HG02885 (cell line): ENCODE measurements around the gene ADCY9.
"Not testable (repeated sequence)": the region's sequence is repeated elsewhere in the genome, so short reads cannot be mapped to it uniquely, and the experiment has no call there.

Experiments
- ATAC-seq: cut with Tn5 transposase; IDR thresholded peaks from one replicate; pipeline ENCODE4 v1.9.1; 2021; ENCODE audit warnings: mild to moderate bottlenecking; ENCODE audit not compliant: unreplicated experiment, poor library complexity

ADCY9 gene

DNA sequence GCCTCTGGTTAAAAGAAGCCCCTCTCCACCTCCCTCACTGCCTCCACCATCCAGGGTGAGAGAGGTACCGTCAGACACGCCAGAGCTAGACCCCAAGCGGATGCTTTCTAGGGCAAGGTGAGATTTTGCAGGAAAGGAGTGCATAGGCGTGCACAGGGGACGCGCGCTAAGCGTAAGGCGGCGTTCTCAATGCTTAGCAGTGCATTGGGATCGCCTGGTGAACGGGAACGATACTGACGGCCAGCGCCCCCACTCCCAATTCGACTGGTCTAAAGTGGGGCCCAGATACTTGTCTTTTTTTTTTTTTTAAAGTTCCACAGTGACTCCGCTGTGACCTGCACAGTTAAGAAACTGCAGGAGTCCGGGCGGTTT, 177.8 kb downstream of the ADCY9 start:
- no peak for ATAC-seq

DNA sequence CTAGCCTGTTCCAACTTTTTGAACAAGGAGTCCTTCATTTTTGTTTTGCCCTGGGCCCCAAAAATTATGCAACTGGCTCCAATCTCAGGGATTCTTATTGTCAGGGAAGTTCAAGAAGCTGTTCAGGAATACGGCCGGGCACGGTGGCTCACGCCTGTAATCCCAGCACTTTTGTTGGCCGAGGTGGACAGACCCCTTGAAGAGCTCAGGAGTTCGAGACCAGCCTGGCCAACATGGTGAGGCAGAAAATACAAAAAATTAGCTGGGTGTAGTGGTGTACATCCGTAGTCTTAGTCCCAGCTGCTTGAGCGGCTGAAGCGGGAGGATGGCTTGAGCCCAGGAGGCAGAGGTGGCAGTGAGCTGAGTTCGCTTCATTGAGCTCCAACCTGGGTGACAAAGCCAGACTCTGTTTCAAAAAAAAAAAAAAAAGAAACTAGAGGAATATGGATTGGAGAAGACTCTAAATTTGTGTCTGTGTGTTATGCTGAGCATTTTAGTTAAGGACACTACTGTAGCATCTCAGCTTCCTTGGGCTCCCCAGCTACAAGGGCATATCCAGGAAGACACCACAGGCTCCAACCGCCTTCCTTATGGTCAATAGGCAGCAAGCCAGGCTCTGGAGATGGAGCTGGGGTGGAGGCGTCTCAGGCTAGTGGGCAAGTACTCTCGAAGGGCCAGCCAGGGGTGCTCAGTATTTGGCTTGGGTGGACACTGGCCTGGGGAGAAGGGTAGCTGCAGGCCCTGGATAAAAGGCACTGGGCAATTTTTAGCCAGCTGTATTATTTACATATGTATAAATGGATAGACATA, 179.0 kb downstream of the ADCY9 start:
- ATAC-seq = no peak

DNA sequence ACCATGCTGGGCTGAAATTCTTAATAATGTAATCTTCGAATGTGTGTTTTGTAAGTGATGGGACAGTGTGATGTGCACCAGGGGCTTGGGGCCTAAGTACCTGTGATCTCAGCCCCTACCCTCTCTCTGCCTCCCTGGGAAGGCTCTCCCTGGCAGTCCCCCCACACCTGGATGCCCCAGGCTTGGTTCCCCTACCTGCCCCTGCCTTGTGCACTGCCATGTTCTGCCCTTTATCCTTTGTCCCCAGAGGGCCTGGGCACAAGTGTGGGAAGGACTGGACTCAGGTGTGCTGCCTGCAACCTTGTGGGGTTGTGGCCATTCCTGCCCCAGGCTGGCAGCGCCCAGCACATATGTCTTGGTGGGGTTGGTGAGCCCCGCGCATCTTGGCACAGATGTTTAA, 180.3 kb downstream of the ADCY9 start:
- ATAC-seq = no peak

DNA sequence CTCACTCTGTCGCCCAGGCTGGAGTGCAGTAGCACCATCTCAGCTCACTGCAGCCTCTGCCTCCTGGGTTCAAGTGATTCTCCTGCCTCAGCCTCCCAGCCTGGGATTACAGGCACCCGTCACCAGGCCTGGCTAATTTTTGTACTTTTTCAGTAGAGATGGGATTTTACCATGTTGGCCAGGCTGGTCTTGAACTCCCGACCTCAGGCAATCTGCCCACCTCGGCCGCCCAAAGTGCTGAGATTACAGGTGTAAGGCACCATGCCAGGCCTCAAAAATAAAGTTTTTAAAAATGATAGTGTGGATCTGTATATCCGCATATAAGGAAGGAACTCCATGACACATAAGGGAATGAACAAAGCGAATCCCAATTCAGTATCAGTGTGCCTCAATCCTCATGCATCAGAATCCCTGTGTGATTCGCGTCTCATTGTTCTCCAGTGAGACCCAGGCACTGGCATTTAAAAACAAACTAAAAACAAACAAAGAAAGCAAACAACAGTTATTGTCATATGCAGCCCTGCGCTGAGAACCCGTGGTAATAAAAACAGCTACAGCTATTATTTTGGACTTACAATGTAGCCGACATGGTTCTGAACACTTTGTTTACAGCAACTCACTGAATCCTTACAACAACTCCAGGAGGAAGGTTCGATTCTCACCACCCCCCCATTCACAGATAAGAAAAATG, 181.6 kb downstream of the ADCY9 start:
- ATAC-seq = no peak

DNA sequence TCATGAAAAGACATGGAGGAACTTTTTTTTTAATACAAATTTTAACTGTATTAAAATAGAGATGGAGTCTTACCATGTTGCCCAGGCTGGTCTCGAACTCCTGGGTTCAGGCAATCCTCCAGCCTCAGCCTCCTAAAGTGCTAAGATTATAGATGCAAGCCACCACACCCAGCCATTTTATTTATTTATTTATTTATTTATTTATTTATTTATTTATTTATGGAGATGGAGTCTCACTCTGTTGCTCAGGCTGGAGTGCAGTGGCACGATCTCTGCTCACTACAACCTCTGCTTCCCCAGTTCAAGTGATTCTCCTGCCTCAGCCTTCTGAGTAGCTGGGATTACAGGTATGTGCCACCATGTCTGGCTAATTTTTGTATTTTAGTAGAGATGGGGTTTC, 189.1 kb downstream of the ADCY9 start:
- not testable (repeated sequence) for ATAC-seq

DNA sequence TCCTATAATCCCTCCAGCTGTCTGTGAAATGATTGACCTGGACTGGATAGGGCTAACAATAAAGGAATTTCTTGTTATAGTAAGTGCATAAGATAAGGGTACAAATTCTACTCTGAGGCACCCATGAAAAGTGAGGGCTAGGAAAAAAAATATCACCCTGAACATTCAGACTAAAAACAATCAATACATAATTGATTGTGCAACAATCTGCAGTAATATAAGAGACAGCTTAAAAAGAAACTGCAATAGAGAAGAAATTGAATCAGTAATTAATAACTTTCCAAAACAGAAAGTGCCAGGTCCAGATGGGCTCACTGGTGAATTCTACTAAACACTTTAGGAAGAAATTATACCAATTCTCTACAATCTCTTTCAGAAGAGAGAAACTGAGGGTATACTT, 191.5 kb downstream of the ADCY9 start:
- ATAC-seq = no peak

DNA sequence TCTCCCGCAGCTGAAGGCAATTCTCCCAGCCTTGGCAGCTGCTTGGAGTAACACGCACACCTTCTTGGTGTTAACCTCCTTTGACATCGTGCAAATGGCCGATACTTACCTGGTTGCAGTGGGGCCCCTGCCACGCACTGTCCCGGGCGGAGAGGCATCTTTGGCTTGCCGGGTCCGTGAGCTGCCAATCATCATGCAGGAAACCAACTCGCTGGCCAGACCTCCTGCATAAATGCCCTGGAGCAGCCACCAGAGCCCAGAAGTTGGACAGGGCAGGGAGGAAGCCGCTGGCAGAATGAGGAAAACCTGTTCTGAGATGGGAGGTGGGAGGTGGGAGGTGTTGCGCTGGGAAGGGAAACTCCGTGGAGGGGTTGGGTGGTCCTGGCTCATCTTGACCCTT, 194.0 kb downstream of the ADCY9 start:
- ATAC-seq = no peak

DNA sequence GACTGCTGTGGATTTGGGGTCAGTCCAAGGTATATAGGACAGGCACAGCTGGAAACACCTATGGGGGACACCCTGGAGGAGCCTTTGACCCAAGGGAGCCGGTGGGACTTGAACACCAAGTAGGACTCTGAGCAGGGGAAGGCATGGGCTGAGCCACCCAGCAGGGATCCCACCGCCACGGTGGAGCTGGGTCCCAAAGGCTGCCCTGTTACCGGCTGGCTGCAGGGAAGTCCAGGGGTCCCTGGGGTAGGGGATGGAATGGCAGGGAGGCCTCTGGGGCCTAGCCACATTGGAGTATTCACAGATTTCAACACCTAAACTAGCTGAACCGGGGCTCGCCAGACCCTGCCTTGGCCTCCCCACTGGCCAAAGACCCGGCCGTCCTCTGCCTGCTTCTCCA, 196.0 kb downstream of the ADCY9 start:
- no peak for ATAC-seq

DNA sequence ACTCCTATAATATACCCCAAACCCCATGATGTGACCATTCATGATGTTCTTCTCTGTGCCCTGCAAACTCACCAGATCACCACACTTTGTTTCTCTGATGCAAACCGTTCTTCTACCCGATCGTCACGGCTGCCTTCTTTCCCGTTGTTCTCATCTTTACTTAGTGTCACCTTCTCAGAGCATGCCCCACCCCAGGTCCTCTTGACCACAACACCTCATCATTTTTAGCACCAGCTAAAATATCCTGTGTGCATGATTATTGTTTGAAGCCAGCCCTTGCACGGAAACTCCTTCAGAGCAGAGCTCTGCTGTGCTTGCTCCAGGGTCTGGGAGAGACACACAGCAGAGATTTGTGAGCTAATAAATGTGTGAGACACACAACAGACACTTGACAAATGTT, 196.8 kb downstream of the ADCY9 start:
- ATAC-seq = no peak

DNA sequence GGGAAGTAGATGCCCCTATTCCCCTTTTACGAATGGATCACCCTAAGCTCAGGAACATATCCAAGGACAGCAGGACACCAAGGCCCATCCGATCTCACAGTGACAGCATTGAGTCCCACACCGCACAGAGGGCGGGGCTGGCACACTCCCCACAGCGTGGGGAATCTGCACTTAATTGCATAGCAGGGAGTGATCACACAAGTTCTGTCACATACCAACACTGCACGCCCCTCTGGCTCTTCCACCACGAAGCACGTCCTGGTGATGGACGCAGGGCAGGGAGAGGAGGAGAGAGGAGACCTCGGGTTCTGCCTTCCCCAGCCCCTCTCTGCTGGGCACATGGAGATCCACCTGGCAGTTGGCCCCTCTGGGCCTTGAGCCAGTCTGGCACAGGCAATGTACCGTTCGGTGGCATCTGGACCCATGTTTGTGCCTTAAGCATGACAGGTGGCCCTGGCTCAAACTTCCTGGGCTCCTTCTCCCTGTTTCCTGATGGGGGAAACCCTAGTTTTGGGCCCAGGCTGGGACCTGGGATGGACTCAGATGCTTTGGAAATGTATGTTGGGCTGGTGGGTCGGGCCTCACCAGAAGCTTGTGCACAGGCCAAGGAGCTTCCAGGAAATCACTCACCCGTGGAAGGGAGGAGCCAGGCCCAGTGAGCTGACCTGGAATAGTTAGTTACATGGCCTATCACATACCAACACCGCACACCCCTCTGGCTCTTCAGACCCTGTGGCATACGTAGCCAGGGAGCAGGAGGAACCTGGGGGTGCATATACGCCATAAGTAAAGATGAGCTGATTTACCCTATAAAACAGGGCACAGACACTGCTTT, 200.6 kb downstream of the ADCY9 start:
- no peak for ATAC-seq

DNA sequence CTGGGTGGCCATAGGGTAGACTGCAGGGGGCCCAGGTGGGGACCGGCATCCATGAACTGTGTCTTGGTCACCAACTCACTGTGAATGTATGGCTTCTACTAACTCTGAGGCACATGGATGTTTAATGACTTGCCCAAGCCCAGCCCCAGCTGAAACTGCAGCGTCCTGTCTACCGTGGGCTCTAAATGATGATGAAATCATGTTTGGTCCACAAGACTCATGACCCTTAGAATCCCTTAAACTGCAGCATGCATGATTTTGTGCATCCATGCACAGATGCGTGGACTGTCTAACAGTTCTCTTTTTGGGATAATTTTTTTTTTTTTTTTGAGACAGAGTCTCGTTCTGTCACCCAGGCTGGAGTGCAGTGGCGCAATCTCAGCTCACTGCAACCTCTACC, 203.3 kb downstream of the ADCY9 start:
- ATAC-seq = no peak
